Stimulated activated naive B cell treated with anti-CD40 and anti-IgM and Interleukin-4, amounts not matched to agents 10 μg/mL and 1 μg/mL and 100 μg/mL, for 72 hours (primary cell): ENCODE data around the gene TENM3.

Experiments
- ATAC-seq, 2 donors: fragments of 150-1000 bp; cut with Tn5 transposase; replicated peaks; 2 replicates each; pipeline ENCODE4 v1.10.0; 2021; ENCODE audit warnings: moderate library complexity in 1 of 2
- DNase-seq: peaks from one replicate; pipeline ENCODE4 v3.0.0; 2021
- H3K27ac Mint-ChIP-seq: one replicate; pipeline ENCODE4 v1.8.0; 2022; ENCODE audit warnings: mild to moderate bottlenecking, mixed read lengths
- H3K27me3 Mint-ChIP-seq, 2 donors: one replicate each; pipeline ENCODE4 v1.8.0; 2022; ENCODE audit warnings: mixed read lengths in 2 of 2
- H3K36me3 Mint-ChIP-seq, 2 donors: one replicate each; pipeline ENCODE4 v1.8.0; 2022; ENCODE audit warnings: mixed read lengths in 2 of 2, mild to moderate bottlenecking in 1 of 2
- H3K4me1 Mint-ChIP-seq, 2 donors: one replicate each; pipeline ENCODE4 v1.8.0; 2022; ENCODE audit warnings: mixed read lengths in 2 of 2, mild to moderate bottlenecking in 1 of 2
- H3K4me3 Mint-ChIP-seq, 2 donors: one replicate each; pipeline ENCODE4 v1.8.0; 2022; ENCODE audit warnings: mild to moderate bottlenecking in 2 of 2, mixed read lengths in 2 of 2, moderate library complexity in 1 of 2
- H3K9me3 Mint-ChIP-seq, 2 donors: one replicate each; pipeline ENCODE4 v1.8.0; 2022; ENCODE audit warnings: mixed read lengths in 2 of 2, mild to moderate bottlenecking in 1 of 2

The TENM3 gene

DNA sequence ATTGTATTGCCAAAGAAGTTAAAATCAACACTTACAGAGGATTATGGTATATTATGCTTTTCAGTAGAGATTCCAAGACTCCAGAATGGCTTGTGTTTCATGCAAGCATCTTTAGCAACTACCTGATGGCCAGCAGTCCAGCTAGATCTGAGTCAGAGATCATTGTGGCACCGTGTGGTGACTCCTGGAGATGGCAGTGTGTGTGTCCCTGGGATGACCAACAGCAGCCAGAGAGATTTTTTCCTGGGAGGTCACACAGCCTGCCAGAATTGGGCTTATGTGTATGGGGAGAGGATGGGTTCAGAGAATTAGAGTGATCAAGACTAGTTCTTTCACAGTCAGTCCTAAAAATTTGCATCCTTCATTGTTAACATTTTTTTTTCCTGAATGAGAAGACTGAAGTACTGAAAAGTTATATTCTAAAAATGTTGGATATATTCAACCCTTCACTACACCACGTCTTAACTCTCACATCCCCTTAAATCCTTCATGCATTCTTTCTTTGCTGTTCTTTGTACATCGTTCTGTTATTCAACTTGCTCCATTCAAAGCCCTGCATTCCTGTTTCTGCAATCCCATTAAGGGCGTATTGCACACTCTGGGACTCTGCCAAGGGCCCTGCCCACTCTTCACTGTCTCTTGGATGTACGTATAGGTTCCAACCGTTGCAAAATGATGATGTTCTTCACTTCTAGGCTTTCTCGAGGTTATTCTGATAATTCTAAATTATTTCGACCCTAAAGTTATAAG, 12.4 kb downstream of the TENM3 start:
- Mint-ChIP-seq H3K27me3 (no peaks in the 10 kb centered on the region), H3K27ac (no peak overlapping the region), H3K4me3 (no peak overlapping the region), H3K9me3 (peaks cover 4 to 5% of the 10 kb centered on the region in 2 donors), H3K36me3 (no peaks in the 10 kb centered on the region), H3K4me1 (no peaks in the 10 kb centered on the region)
- no peak for DNase-seq
- no peak for ATAC-seq

DNA sequence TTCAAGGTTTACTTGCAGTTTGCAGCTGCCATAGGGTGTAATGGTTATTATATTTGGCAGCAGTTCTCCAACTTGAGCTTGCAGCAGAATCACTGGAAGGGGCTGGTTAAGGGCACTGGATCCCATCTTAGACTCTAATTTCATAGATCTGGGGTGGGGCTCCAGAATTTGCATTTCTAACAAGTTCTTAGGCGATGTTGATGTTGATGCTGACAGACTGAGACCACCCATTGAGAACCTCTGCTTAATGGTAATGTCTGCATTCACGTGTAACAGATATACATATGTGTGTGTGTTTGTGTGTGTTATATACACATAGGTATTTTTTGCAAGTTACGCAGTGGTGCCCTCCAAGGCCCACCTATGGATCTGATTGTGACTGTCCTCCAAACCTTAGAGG, 13.8 kb downstream of the TENM3 start:
- Mint-ChIP-seq H3K27me3 (no peaks in the 10 kb centered on the region), H3K36me3 (no peaks in the 10 kb centered on the region), H3K9me3 (peaks cover 3 to 4% of the 10 kb centered on the region in 2 donors), H3K4me3 (no peak overlapping the region), H3K4me1 (no peaks in the 10 kb centered on the region), H3K27ac (no peak overlapping the region)
- DNase-seq (no peak), ATAC-seq (no peak)

DNA sequence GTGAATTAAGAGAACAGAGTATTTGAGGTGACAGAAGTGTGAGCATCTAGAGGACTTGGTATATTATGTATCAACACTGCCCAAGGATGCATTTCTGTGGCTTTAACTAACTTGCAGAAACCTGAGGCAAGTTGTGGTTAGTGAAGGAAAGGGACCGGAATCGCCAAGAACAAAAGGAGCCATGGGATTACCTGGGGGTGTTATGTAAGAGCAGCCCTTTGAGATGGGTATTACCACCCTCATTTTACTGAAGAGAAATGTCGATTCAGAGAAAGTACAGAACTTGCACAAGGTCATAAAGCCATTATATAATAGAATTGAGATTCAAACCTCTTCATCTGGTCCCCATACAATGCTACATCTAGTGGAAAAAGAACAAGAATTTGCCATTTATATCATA, 14.3 kb downstream of the TENM3 start:
- Mint-ChIP-seq H3K36me3 (no peaks in the 10 kb centered on the region), H3K4me3 (no peak overlapping the region), H3K9me3 (peaks cover 3 to 4% of the 10 kb centered on the region in 2 donors), H3K27me3 (no peaks in the 10 kb centered on the region), H3K27ac (no peak overlapping the region), H3K4me1 (no peaks in the 10 kb centered on the region)
- ATAC-seq (no peak), DNase-seq (no peak)

DNA sequence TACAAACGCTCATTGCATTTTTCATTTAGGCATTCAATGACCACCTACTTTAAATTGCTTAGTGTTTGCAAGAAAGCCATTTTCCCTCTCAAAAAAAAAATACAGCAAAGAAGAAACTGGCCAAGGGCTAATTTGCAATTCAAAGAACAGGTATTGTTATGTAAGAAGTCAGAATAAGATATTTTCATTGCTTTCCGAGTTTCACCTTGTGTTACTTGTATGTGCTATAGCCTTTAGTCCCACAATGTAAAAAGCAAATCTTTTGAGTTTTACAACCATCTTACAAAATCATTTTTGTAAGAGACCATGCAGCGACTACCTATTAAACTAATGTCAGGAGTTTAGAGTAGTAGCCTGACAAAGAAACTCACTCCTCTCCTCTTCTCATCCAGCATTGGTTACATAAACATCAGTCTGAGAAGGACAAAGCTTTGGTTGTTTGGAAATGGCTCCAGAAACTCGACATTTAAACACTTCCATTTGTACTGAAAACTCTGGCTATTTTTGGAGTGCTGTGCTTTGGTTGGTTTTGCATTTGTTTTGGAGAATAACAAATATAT, 15.3 kb downstream of the TENM3 start:
- no peaks in the 10 kb centered on the region for H3K36me3 Mint-ChIP-seq
- peaks cover 3 to 4% of the 10 kb centered on the region in 2 donors for H3K9me3 Mint-ChIP-seq
- H3K27me3 Mint-ChIP-seq = no peaks in the 10 kb centered on the region
- ATAC-seq = no peak
- no peaks in the 10 kb centered on the region for H3K4me1 Mint-ChIP-seq
- no peak for DNase-seq
- H3K4me3 Mint-ChIP-seq = no peak overlapping the region
- no peak overlapping the region for H3K27ac Mint-ChIP-seq

DNA sequence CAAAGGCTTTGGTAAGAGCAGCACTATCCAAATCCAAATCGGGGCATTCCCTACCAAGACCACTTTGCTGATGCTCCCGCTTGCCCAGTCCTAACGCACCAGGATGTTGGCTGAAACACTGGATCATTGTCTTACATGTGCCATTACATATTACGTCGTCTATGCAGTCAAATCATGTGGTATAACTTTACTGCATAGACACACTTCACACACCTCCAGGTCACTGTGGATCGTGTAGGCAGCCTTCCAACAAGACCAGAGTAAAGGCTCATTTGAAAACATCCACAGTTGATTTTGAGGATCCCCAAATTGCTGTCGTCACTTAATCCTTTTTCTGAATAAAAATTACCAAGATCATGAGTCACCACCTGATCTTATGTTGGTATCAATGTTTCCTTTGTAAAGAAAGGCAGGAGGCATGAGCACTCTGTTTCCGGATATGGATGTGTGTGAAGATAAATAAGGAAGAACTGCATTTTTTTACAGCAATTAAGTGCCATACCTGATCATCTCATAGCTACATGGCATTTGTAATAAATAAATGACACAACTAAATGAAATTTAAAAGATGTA, 18.5 kb downstream of the TENM3 start:
- Mint-ChIP-seq H3K9me3 (peaks cover 2 to 4% of the 10 kb centered on the region in 2 donors), H3K27ac (no peak overlapping the region), H3K4me3 (no peak overlapping the region), H3K27me3 (no peaks in the 10 kb centered on the region), H3K36me3 (no peaks in the 10 kb centered on the region), H3K4me1 (no peaks in the 10 kb centered on the region)
- DNase-seq = no peak
- ATAC-seq = no peak

DNA sequence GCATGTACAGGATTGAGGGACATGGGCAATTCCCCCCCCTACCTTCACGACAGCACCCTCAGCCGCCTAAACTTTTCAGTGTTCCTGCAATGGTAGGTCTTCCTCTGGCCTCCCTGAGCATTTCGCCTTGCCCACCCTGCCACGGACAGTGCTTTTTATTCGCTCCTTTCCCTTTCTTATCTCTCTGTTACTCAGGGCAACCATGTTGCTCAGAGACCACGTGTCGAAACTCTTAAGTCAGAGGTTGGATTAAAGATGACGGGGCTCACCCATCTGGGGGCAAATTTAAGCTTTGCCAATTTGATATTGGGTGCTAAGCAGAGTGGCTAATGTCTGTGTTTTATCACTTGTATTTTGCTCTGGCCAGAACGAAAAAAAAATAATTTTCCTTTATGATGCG, 20.4 kb downstream of the TENM3 start:
- no peaks in the 10 kb centered on the region for H3K27me3 Mint-ChIP-seq
- no peaks in the 10 kb centered on the region for H3K36me3 Mint-ChIP-seq
- H3K27ac Mint-ChIP-seq = no peak overlapping the region
- no peaks in the 10 kb centered on the region for H3K9me3 Mint-ChIP-seq
- no peak overlapping the region for H3K4me3 Mint-ChIP-seq
- ATAC-seq (no peak), DNase-seq (no peak)
- H3K4me1 Mint-ChIP-seq = no peaks in the 10 kb centered on the region

DNA sequence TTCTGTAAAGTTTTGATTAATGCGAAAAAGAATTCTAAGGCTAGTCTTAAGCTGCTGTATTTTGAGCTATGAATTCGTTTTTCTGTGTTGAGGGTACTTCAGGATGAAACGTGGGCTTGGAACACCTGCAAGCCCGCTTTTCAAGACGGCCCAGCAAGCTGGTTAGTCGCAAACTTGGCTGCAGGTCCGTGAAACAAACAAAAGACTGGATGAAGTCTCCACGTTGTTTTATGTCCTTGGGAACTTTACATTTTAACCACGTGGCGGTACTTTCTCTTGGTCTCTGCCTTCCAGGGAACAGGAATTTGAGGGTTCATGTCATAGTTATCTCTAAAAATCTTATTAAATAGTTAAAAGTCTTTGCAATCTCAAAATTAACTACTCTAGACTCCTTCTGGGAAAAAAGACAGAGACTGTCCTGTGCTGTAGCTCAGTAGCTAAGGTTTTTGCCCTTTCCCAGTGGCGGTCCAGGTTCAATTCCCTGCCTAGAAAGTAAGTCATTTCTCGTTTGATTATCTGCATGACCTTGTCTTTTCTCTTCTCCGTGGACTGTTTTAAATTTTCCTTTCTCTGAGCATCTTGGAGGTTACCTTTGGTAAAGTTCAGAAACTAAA, 21.0 kb downstream of the TENM3 start:
- Mint-ChIP-seq H3K27ac (no peak overlapping the region), H3K9me3 (peaks cover 0 to 2% of the 10 kb centered on the region in 2 donors), H3K4me3 (no peak overlapping the region), H3K4me1 (no peaks in the 10 kb centered on the region), H3K36me3 (no peaks in the 10 kb centered on the region), H3K27me3 (no peaks in the 10 kb centered on the region)
- ATAC-seq (no peak), DNase-seq (no peak)

DNA sequence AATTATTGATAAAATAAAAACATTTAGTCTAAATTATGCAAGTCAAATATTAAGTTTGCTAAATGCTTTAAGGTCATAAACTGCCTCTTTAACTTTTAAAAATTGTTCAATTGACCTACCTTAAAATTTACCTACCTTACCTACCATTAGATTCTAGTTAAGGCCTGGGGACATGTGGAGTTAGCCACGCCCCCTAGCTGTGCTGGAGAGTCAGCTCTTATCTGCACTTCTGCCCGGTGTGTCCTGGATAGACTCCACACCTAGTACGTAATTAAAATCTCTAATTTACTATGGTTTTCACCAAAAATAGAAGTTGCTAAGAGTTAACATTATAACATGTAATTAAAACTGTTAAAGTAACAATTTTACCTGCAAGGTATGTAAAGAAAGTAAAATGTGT, 22.7 kb downstream of the TENM3 start:
- no peaks in the 10 kb centered on the region for H3K36me3 Mint-ChIP-seq
- no peaks in the 10 kb centered on the region for H3K4me1 Mint-ChIP-seq
- DNase-seq (no peak), ATAC-seq (no peak)
- no peaks in the 10 kb centered on the region for H3K27me3 Mint-ChIP-seq
- no peak overlapping the region for H3K4me3 Mint-ChIP-seq
- H3K27ac Mint-ChIP-seq = no peak overlapping the region
- peaks cover 0 to 2% of the 10 kb centered on the region in 2 donors for H3K9me3 Mint-ChIP-seq

DNA sequence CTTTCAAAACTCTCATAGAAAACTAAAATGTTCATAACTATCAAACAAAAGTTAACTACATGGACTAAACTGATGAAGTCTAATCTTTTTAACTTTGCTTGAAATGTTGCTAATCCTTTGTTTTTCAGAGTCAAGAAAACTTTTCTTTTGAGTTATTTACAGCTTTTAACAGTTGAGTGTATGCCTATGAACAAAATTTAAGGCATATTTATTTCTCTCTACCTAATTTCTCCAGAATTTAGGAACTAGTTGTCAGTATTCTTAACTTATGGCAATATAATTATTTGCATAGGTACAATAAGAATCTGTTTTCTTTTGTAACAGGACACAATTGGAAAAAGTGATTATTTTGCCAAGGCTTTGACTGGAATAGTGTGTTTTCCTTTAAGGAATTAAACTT, 23.8 kb downstream of the TENM3 start:
- H3K4me1 Mint-ChIP-seq = no peaks in the 10 kb centered on the region
- ATAC-seq = no peak

DNA sequence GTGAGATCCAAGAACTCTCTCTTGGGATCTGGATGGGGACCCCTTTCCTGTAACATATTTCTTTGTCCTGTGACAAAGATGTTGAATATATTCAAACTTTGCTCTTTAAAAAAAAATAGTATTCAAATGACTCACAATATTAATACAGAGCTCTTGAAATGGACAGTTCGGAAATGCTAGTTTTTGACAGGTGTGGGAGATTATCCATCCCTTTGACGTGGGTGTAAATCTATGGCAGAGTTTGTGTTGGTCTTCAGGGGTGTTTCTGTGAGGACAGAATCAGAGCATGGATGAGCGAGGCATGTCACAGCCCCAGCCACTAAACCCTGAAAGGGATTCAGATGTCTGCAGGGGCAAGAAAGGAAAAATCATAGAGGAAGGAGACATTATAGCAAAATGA, 25.8 kb downstream of the TENM3 start:
- H3K36me3 Mint-ChIP-seq = no peaks in the 10 kb centered on the region
- no peak for DNase-seq
- H3K9me3 Mint-ChIP-seq = peaks cover 4 to 5% of the 10 kb centered on the region in 2 donors
- ATAC-seq = no peak
- H3K27ac Mint-ChIP-seq = no peak overlapping the region
- H3K4me1 Mint-ChIP-seq = no peaks in the 10 kb centered on the region
- no peak overlapping the region for H3K4me3 Mint-ChIP-seq
- H3K27me3 Mint-ChIP-seq = no peaks in the 10 kb centered on the region

More for the DNA sequence above, 23.8 kb downstream of the TENM3 start:
- Mint-ChIP-seq H3K4me3 (no peak overlapping the region), H3K27me3 (no peaks in the 10 kb centered on the region), H3K9me3 (peaks cover 0 to 2% of the 10 kb centered on the region in 2 donors), H3K36me3 (no peaks in the 10 kb centered on the region), H3K27ac (no peak overlapping the region)
- DNase-seq = no peak

DNA sequence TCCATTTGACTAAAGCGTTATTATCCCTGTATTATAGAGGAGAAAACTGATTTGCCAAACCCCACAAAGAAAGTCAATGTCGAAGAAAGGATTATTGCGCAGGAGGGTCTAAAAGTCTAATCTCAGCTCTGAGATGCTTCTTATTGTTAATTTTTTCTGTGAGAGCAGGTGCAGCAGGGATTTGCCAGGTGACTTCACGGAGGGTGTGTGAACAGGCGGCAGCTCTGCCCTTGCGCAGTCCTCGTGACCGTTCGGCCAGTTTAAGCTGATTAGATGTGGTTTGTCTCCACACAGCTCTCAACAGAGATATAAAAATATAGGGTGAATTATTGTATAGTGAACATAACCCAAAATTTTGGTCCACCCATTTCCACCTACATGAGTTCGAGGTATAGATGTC, 28.5 kb downstream of the TENM3 start:
- Mint-ChIP-seq H3K4me3 (no peak overlapping the region), H3K27me3 (no peaks in the 10 kb centered on the region), H3K36me3 (no peaks in the 10 kb centered on the region), H3K4me1 (no peaks in the 10 kb centered on the region), H3K27ac (no peak overlapping the region), H3K9me3 (peaks cover 4 to 5% of the 10 kb centered on the region in 2 donors)
- ATAC-seq (no peak), DNase-seq (no peak)

DNA sequence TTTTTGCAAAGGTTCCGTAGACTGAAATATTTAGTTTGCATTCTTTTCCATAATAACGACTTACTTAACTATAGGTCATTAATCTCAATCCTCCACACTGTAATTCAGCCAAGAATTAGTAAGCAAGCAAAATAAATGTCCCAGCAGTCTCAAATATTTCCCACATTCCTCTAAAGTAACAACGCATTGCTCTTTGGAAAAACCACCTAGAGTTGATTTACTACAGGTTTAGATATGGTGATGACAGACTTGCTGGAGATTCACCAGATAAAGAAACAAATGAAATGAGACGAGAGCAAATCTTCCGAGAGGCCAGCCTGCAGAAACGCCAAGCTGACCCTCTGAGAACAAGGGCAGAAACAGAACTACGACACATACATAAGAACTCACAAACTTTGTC, 28.9 kb downstream of the TENM3 start:
- no peaks in the 10 kb centered on the region for H3K36me3 Mint-ChIP-seq
- H3K4me1 Mint-ChIP-seq = no peaks in the 10 kb centered on the region
- H3K4me3 Mint-ChIP-seq = no peak overlapping the region
- no peak overlapping the region for H3K27ac Mint-ChIP-seq
- H3K9me3 Mint-ChIP-seq = peaks cover 4 to 5% of the 10 kb centered on the region in 2 donors
- H3K27me3 Mint-ChIP-seq = no peaks in the 10 kb centered on the region
- ATAC-seq = no peak
- DNase-seq = no peak

DNA sequence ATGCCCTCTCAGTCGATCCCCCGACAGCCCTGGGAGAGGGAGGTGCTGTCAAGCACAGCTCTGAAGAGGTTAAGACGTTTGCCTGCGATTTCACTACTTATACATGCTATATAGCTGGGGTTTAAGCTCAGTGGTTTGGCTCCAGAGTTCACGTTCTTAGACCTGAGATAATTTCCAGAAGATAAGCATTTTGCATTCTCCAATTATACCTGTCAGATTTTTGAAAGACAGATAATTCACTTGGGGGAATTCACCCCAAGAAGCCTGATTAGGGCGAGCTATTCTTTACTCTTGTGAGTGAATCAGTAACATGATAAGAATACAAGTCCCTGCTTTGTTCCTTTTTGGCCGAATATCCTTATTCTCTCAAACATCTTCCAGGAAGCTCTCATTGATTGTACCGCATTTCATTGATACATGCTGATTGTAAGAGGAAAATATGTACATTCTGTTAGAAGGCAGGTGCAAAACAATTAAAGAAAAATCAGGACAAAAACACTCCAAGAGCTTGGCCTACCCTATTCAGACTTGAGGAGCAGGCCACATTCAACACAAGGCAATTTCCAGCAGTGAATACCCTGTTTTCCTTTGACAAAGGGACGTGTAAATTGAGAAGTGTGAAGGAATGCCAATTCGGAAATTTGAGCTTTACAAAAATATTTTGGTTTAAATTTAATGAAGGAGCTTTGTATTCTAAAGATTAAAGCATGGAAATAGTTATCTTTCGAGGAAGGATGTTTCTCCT, 30.2 kb downstream of the TENM3 start:
- H3K36me3 Mint-ChIP-seq = no peaks in the 10 kb centered on the region
- no peaks in the 10 kb centered on the region for H3K27me3 Mint-ChIP-seq
- H3K27ac Mint-ChIP-seq = no peak overlapping the region
- ATAC-seq (no peak), DNase-seq (no peak)
- H3K9me3 Mint-ChIP-seq = peaks cover 4 to 5% of the 10 kb centered on the region in 2 donors
- no peak overlapping the region for H3K4me3 Mint-ChIP-seq
- no peaks in the 10 kb centered on the region for H3K4me1 Mint-ChIP-seq
